HG02973 (cell line): ENCODE data around the gene HOXD8.
A peak's percentile ranks its signal among the peaks of the same experiment; 100 is the strongest.

Source experiments
- ATAC-seq: cut with Tn5 transposase; IDR thresholded peaks from one replicate; pipeline ENCODE4 v1.9.1; 2021; ENCODE audit warnings: moderate library complexity; ENCODE audit not compliant: unreplicated experiment

Gene HOXD8

GRCh38 chr2:176128172-176128981 lies 1.1 kb upstream of the HOXD8 start:
- no peak for ATAC-seq

GRCh38 chr2:176129813-176130146 lies 275 bp downstream of the HOXD8 start:
- ATAC-seq: no peak

GRCh38 chr2:176130147-176130956 lies 847 bp downstream of the HOXD8 start:
- ATAC-seq: no peak

- no peak for ATAC-seq
These were observed 1.7 kb downstream of the HOXD8 start for GRCh38 chr2:176130957-176131847.

- ATAC-seq: no peak
These were observed 2.3 kb downstream of the HOXD8 start for GRCh38 chr2:176131848-176132158.

GRCh38 chr2:176132205-176133171 lies 3.0 kb downstream of the HOXD8 start:
- no peak for ATAC-seq

- no peak for ATAC-seq
These were observed 3.9 kb downstream of the HOXD8 start for GRCh38 chr2:176133389-176133788.

- no peak for ATAC-seq
These were observed 4.5 kb downstream of the HOXD8 start for GRCh38 chr2:176134035-176134434.

- ATAC-seq: no peak
These were observed 5.5 kb downstream of the HOXD8 start for GRCh38 chr2:176135035-176135440.

- no peak for ATAC-seq
These were observed 7.1 kb downstream of the HOXD8 start for GRCh38 chr2:176136374-176137251.

GRCh38 chr2:176137252-176137580 lies 7.7 kb downstream of the HOXD8 start:
- ATAC-seq: no peak

GRCh38 chr2:176137906-176138305 lies 8.4 kb downstream of the HOXD8 start:
- no peak for ATAC-seq

GRCh38 chr2:176138526-176138922 lies 9.0 kb downstream of the HOXD8 start:
- ATAC-seq: no peak

GRCh38 chr2:176138923-176139660 lies 9.6 kb downstream of the HOXD8 start:
- no peak for ATAC-seq

GRCh38 chr2:176139661-176140512 lies 10.4 kb downstream of the HOXD8 start:
- ATAC-seq: no peak

GRCh38 chr2:176140513-176141317 lies 11.2 kb downstream of the HOXD8 start:
- peak; percentile 92 for ATAC-seq

- ATAC-seq: no peak
These were observed 12.8 kb downstream of the HOXD8 start for GRCh38 chr2:176142281-176142680.
